GM12878 (cell line): Measurements from ENCODE around the gene AJUBA.

Experiments used
- CTCF ChIP-seq, 3 experiments: IDR thresholded peaks in 2 of 3; conservative IDR thresholded peaks in 1 of 3; 2 replicates each; pipeline ENCODE4 v1.5.1; 2011; ENCODE audit warnings: low read depth in 3 of 3, low read length in 3 of 3, mild to moderate bottlenecking in 3 of 3, control low read depth in 2 of 3, moderate library complexity in 2 of 3, inconsistent platforms in 1 of 3, mixed read lengths in 1 of 3; ENCODE audit not compliant: control insufficient read depth in 2 of 3, insufficient read depth in 1 of 3; ENCODE audit errors: extremely low read depth in 1 of 3
- STAT3 ChIP-seq: IDR thresholded peaks from 2 replicates; pipeline ENCODE4 v1.6.1; 2011; ENCODE audit warnings: low read depth, low read length, improper control_type of control experiment

DNA sequence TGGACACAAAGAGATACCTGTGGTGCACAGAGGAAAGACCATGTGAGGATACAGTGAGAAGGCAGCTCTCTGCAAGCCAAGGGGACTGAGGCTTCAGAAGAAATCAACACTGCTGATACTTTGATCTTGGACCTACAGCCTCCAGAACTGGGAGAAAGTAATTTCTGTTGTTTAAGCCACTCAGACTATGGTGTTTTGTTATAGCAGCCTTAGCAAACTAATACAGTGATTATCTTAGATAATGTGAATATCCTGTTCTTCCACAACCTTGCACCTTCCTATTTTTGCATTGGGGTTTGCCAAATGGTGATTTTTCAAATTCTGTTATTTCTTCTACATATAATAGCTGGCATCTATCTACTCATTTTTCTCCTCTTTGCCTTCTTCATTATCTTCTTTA lies 35.8 kb upstream of the AJUBA start:
- TF ChIP-seq CTCF (IDR thresholded peaks at IDR 0.05 in 2 of 3, conservative IDR thresholded peaks at IDR 0.05 in 1 of 3; ENCODE audit: control insufficient read depth in 2 of 3, extremely low read depth in 1 of 3, insufficient read depth in 1 of 3, low read depth in 3 of 3, low read length in 3 of 3) (no peak), STAT3 (no peak)
